Astrocyte of the spinal cord (primary cell): ENCODE data around the gene ISG20.

ENCODE experiments used
- DNase-seq: peaks from one replicate; pipeline ENCODE4 v3.0.0; 2011; ENCODE audit warnings: low read depth, low spot score
- H3K4me3 ChIP-seq: 2 replicates; pipeline ENCODE4 v1.5.1; 2011; ENCODE audit warnings: low read depth, mild to moderate bottlenecking, low read length, moderate library complexity
- in situ Hi-C: cut with HindIII; loops from 2 replicates; pipeline ENCODE4 v1.10.0; 2017; ENCODE audit warnings: low sequenced_read_pairs
- TF ChIP-seq, protein P1 (sequence below): IDR thresholded peaks from 2 replicates; pipeline ENCODE4 v1.5.1; 2012; ENCODE audit warnings: low read depth, mild to moderate bottlenecking, low read length, inconsistent platforms

The ISG20 gene

DNA sequence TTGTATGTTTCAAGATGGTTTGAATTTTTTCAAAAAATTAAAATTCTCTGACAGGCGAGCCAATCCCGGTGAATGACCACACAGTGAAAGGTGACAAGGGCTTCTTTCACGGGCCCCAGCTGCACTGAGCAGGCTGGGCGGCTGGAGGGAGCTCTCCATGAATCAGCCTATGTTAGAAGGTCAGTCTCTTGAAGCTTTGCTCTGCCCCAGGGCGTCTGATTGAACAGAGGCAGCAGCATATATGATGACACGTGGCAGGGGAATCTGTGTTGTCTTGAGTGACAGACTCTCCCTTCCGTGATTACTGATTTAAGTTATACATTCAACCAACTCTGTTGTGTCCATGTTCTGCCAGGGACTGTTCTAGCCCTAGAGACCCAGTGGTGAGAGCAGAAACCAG lies 51.5 kb downstream of the ISG20 start:
- DNase-seq, result no peak
- no peak overlapping the region for H3K4me3 ChIP-seq
- in situ Hi-C loops, result no loop called here
- TF ChIP-seq, protein P1, sequence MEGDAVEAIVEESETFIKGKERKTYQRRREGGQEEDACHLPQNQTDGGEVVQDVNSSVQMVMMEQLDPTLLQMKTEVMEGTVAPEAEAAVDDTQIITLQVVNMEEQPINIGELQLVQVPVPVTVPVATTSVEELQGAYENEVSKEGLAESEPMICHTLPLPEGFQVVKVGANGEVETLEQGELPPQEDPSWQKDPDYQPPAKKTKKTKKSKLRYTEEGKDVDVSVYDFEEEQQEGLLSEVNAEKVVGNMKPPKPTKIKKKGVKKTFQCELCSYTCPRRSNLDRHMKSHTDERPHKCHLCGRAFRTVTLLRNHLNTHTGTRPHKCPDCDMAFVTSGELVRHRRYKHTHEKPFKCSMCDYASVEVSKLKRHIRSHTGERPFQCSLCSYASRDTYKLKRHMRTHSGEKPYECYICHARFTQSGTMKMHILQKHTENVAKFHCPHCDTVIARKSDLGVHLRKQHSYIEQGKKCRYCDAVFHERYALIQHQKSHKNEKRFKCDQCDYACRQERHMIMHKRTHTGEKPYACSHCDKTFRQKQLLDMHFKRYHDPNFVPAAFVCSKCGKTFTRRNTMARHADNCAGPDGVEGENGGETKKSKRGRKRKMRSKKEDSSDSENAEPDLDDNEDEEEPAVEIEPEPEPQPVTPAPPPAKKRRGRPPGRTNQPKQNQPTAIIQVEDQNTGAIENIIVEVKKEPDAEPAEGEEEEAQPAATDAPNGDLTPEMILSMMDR, result no peak

DNA sequence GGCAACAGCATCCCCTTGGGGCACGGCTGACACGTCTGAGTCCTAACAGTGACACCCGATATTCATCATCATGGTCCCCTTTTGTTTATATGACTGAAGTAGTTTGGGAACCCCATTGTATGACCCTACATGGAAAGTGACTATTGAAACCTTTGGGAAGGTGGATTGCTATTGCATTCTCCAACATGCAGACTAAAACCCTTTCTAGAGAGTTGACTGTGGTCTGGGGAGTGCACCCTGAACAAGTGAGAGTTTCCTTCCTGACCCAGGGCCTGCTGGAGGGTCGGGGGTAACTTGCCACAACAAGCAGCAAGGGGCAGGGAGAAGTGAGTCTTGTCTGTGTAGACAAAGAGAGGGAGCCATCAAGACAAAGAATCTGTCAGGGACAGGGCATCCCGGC lies 54.4 kb downstream of the ISG20 start:
- in situ Hi-C loops, result no loop called here
- TF ChIP-seq, protein P1, result no peak
- DNase-seq, result no peak
- H3K4me3 ChIP-seq, result no peak overlapping the region

DNA sequence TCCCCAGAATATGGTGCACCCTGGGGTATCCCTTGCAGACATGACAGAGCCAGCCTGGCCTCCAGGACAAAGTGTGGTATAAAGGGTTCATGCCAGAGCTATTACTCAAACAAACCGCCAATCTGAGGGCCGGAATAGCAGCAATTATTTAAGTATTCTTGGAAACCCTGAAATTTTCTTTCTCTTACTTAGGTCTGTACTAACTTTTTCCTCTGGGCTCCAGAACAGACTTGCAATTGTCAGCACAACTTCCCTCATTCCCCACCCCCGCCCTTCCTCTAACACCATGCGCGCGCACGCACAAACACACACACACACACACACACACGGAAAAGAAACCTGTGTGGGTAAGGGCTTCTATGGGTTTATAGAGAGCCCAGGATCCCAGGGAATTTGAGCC lies 56.3 kb downstream of the ISG20 start:
- H3K4me3 ChIP-seq, result no peak overlapping the region
- DNase-seq, result no peak
- TF ChIP-seq, protein P1, result no peak
- in situ Hi-C loops, result no loop called here

DNA sequence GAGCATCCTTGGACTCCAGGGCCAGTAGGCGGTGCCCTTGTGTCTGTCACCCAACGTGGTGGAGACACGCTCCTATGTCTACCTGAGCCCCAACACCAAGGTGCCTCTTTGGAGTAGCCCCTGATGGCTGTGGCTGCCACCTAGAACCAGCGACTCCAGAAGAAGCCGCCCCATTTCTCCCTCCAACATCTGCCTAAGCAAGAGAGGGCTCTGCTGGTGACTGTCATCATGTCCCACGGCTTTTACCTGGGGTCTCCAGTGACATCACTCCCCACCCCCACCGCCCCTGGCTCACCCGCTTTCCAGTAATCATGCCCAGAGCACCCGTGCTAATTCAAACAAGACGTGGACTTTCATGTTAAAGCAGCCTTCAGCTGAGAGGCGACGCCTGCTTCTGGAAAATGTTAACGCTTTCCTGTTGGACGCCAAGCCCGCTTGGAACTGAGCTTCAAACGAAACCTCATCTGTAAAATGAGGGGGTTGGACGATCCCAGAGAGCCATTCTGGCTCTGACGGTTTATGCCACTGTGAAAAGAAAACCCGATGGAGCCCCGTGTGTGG lies 57.0 kb downstream of the ISG20 start:
- TF ChIP-seq, protein P1, result no peak
- no peak overlapping the region for H3K4me3 ChIP-seq
- in situ Hi-C loops, result no loop called here
- DNase-seq, result no peak

DNA sequence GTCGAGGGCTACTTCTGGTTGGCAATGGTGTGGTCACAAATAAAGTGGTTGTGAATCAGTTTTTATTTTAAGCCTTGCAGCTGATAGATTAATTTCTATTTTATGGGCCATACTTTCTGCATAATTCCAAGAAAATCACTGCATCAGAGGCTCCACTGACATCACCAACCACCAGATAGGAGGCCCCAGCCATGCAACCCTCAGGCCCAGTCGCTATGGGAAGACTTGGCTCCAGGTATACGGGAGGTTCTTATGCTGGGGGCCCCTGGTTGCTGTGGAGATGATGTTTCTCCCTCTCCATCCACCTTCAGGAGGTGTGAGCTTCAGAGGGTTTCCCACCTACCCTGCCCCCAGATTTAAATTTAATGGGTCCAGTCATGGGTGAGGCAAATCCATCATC lies 57.4 kb downstream of the ISG20 start:
- in situ Hi-C loops, result no loop called here
- TF ChIP-seq, protein P1, result no peak
- no peak for DNase-seq
- H3K4me3 ChIP-seq, result no peak overlapping the region

DNA sequence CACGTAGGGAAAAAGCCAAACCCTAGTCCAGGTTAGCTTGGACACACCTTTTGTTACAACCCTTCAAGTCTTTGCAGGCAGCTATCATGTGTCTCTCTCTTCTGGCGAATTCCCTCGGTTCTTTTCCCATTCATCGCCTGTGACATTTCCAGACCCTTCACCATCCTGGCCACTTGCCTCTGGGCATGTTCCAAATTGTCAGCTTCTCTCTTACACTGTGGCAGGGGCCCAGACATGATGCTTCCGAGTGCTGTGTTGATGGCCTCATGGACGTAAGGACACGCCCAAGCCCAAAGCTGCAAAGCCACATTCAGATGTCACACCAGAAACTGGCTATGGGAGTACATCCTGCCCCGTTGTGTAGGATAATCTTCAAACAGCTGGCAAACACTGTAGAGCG lies 58.5 kb downstream of the ISG20 start:
- in situ Hi-C loops, result no loop called here
- TF ChIP-seq, protein P1, result no peak
- H3K4me3 ChIP-seq, result no peak overlapping the region
- DNase-seq, result no peak

DNA sequence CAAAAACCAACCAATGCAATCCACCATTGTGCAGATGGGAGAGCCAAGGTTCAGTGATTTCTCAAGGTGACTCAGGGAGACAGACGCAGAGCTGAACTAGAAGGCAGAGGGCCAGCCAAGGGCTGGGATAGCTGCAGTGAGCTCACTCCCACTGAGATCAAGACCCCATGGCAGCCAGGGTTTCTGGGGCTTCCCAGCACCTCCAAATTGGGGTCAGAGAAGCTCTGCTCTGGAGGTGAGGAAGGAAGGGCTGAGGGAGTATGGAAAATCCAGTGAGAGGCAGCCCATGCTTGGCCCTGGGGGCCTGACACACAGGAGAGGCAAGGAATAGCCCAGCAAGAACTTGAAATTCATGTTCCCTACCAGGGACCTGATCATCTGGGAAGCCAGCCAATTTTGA lies 61.0 kb downstream of the ISG20 start:
- no peak for DNase-seq
- in situ Hi-C loops, result no loop called here
- TF ChIP-seq, protein P1, result no peak
- H3K4me3 ChIP-seq, result no peak overlapping the region
